Ishikawa (cell line): Measurements from ENCODE around the gene SPATS1.

Experiments
- CEBPB ChIP-seq: IDR thresholded peaks from 2 replicates; pipeline ENCODE4 v1.6.1; 2012
- CREB1 ChIP-seq: IDR thresholded peaks from 2 replicates; pipeline ENCODE4 v1.6.1; 2012; ENCODE audit warnings: low read depth
- FOXM1 ChIP-seq: IDR thresholded peaks from 2 replicates; pipeline ENCODE4 v1.6.1; 2012; ENCODE audit warnings: low read depth, borderline replicate concordance
- RAD21 ChIP-seq: IDR thresholded peaks from 2 replicates; pipeline ENCODE4 v1.6.1; 2012; ENCODE audit warnings: low read depth
- TAF1 ChIP-seq: IDR thresholded peaks from 2 replicates; pipeline ENCODE4 v1.6.1; 2012; ENCODE audit warnings: low read depth, mild to moderate bottlenecking
- TCF12 ChIP-seq: IDR thresholded peaks from 2 replicates; pipeline ENCODE4 v1.6.1; 2012; ENCODE audit warnings: low read depth
- USF1 ChIP-seq: IDR thresholded peaks from 2 replicates; pipeline ENCODE4 v1.6.1; 2012

GRCh38 chr6:44327760-44328159, 14.7 kb upstream of the SPATS1 start:
- TF ChIP-seq TAF1: no peak
- no peak for TF ChIP-seq USF1
- TF ChIP-seq CEBPB: no peak
- TF ChIP-seq RAD21: no peak
- TF ChIP-seq CREB1: no peak
- TF ChIP-seq FOXM1: no peak
- no peak for TF ChIP-seq TCF12
